Stimulated activated CD8-positive, alpha-beta memory T cell treated with anti-CD3 and anti-CD28 coated beads, Interleukin-7, amount 100 ng/mL, for 1 hour (primary cell): ENCODE results near the gene C5orf63.
"Not testable (repeated sequence)": the region's sequence is repeated elsewhere in the genome, so short reads cannot be mapped to it uniquely, and the experiment has no call there.

Experiments used
- DNase-seq, 2 donors: peaks; one replicate each; pipeline ENCODE4 v3.0.0-alpha.2; 2020; ENCODE audit warnings: low read depth in 2 of 2

C5orf63 gene

DNA sequence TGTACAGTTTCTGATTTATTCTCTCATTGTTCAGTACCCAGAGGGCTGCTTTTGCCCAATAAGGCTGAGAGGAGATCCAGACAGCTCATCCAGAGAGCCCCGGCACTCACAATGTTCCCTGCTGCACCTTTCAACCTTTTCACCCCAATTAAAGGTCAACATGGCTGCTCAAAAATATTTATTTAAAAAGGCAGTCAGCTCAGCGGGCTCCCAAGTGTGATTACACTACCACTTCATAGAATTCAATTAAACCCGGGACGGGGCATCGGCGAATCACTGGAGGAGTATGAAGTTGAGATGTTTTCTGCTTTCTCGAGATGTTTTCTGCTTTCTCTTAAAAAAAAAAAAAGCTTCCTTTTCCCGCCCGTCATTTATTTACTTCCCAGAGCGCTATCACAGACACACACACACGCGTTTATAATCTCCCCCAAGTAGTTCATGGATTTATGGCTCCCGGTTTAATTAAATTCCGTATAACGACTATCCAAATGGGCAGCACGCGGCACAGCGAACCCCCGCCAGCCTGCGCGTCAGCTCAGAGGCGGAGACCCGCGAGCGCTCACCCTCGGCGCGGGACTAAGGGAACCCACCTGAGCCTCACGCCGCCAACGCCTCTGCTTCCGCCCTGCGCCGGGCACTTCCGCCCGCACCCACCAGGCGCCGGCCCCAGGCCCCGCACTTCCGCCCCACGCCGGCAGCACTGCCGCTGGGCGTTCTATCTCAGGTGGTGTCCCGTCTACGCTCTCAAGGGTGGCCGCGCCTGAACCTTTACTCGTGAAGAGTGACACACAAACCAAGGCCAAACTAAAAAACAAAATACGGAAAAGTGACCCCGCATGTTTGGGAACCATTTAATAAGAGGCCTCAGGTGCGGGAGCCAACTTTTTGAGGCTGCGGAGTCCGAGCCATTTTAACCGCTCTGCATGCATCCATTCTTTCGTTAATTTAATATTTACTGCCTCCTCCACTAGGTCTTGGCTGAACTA, at the start of gene C5orf63:
Gene C5orf63, minus strand, starts transcription at position 642 of the 986 bp plus-strand sequence. CDS start 14,507 bp downstream, outside the sequence.
- peak; percentile 27 to 34 for DNase-seq

DNA sequence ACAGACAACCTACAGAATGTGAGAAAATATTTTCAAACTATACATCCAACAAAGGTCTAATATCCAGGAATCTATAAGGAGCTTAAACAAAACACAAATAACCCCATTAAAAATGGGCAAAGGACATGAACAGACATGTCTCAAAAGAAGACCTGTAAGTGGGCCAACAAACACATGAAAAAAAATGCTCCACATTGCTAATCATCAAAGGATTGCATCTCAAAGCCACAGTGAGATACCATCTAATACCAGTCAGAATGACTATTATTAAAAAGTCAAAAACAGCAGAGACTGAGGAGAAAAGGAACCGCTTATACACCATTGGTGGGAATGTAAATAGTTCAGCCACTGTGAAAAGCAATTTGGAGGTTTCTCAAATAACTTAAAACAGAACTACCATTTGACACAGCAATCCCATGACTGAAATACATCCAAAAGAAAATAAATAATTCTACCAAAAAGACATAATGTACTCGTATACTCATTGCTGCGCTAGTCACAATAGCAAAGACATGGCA, 39.1 kb upstream of the C5orf63 start:
- DNase-seq = no peak

DNA sequence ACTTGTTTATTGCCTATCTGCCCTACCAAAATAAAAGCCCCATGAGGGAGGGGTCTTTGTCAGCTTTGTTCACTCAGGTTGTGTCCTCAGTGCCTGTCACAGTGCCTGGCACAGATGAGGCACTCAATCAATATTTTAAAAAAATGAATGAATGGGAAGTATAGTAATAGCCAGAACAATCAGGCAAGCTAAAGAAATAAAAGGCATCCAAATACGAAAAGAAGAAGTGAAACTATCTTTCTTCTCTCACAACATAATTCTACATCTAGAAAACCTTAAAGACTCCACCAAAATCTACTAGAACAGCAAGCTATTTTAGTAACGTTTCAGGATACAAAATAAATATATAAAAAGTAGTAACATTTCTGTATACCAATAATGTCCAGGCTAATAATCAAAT, 37.8 kb upstream of the C5orf63 start:
- DNase-seq = no peak

DNA sequence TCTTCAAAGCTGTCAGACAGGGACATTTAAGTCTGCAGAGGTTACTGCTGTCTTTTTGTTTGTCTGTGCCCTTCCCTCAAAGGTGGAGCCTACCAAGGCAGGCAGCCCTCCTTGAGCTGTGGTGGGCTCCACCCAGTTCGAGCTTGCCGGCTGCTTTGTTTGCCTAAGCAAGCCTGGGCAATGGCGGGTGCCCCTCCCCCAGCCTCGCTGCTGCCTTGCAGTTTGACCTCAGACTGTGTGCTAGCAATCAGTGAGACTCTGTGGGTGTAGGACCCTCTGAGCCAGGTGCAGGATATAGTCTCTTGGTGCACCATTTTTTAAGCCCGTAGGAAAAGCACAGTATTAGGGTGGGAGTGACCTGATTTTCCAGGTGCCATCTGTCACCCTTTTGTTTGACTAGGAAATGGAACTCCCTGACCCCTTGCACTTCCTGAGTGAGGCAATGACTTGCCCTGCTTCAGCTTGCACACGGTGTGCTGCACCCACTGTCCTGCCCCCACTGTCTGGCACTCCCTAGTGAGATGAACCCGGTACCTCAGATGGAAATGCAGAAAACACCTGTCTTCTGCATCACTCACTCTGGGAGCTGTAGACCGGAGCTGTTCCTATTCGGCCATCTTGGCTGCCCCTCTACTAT, 35.4 kb upstream of the C5orf63 start:
- DNase-seq = not testable (repeated sequence)

DNA sequence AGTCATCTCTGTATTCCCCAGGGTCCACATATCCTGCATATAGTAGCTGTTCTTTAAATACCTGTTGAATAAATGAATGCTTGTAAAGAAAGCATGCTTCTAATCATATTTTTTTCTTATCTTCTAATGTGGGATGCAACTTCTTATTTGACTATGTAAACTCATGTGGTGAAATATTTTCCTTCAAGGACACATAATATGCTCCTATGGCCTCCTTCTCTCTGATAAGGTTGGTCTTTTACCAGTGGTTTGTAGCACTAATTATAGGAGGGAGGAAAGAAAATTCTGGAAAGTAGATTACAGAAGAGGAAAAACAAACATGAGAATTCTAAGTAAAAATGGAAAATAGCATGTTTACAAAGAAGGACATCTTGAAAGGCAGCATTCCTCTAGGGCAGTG, 28.6 kb upstream of the C5orf63 start:
- DNase-seq = no peak

DNA sequence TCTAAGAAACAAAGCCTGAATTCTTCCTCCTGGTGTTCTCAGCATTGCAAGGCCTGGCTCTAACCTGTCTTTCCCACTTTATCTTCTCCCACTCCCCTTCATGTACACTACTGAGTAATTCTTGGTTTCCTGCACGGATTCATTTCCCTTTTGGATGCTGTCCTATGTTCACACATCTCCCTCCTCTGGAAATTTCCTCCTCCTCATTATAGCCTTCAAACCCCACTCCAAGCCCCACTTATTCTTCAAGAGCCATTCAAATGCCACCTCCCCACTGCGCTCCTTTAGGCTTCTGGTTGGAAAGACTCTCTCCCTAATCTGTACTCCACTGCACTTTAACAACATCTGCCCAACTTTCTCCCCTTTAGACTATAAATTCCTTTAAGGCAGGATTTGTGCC, 28.2 kb upstream of the C5orf63 start:
- DNase-seq = no peak

DNA sequence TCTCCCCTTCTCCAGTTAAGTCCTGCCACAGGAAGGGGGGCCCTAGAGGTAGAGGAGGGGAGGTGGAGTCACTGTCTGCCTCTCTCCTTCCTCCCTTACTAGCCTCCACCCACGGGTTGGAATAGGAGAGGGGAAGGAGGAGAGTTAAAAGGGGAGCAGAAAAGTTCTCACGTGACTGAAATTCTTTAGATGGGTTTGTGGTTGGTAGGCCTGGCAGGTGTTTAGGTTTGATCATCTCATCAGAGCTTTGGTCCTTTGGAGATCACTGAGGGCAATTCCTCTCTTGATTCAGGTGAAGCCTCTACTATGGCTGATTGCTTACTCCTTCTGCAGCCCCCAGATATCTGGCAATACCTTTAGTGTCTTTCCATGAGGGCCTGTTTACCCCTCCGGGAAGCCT, 24.9 kb upstream of the C5orf63 start:
- DNase-seq = no peak

DNA sequence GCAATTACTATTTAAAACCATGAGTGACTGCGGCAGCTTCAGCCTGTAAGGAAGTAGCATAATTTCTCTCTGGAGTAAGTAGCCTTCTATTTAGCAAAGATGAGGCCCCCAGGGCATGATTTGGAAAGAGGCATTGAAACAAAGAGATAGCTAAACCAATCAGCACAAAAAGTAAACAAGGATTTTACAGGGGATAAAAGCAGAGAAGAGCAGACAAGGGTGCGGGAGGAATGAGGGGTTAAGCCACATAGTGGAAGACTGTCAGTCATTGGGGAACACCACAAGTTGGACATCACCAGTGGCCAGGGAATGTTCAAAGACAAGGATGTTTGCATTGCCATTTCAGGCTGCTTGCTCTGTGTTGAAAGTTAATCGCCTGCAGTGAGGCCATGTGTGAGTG, 24.0 kb upstream of the C5orf63 start:
- DNase-seq = no peak

DNA sequence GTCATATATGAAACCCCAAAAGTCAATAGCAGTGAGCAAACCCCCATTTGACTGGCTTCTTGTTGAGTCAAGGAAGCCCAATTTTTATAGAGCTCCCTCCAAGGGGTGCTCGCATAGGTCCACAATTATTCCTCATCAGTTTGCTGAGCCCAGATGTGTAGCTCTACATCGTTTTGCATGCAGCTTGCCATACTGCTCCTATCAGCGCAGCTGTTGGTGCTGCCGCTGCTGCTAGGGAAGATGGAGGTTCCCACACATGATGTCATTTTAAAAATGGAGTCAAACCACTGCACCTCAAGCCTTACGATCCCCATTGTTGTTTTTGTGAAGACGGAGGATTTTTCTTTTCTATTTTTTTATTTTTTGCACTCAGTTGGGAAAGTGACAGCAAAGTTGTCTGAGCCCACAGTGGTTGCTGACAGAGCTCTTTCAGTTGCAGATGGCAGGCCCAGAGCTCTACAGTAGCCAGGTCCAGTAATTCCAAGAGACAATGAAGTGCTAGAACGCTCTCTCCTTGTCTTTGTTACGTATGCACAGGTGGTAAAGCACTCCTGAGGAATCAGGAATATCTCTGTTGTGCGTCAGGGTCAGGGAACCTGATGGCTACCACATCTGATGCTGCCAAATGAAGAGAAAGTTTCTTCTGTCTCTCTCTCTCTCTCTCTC, 23.2 kb upstream of the C5orf63 start:
- no peak for DNase-seq

DNA sequence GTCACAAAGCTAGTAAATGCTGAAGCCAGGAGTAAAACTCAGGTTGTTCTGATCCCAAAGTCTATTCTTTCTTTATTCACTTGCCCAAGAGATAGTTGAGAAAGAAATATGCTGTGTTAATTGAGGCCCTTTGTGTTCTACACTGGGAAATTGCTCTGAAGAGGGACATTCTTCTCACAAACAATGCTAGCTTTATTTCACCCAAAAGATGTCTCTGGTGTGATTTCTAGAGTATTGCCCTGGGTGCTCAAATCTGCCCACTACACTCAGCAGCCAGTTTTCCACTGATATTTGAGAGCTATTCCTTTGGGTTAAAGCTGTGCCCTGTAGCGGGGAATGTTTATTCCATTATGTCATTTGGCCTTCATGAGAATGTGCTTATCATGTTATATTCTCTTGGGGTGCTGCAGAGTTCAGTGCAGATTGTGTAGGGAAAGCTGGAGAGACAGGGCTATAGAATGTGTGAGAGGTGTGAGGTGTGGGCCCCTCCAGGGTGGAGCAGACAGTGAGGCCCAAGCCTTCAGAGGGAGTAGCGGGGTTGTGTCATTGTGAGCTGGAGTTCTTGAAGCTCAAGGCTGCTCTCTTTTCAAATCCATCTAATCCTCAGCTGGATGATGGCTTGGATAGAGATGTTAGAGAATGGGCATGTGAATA, 21.0 kb upstream of the C5orf63 start:
- no peak for DNase-seq

DNA sequence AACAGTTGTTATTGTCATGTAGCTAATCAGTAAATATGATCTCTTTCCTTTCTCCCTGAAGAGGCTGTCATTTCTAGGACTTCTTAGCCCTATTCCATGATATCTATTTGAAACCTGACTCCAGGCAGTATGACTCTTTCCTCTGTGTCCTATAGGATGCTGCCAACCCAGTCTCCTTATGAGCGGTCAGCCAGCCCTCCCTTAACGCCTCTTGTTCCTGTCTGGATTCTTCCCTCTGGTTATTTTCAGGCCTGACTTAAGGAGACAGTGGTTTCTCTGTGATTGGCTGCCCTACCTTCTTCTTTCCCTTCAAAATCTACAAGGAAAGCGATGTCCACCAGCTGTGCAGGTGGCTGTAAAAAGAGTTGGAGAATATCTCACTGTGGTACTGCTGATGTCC, 19.4 kb upstream of the C5orf63 start:
- no peak for DNase-seq

DNA sequence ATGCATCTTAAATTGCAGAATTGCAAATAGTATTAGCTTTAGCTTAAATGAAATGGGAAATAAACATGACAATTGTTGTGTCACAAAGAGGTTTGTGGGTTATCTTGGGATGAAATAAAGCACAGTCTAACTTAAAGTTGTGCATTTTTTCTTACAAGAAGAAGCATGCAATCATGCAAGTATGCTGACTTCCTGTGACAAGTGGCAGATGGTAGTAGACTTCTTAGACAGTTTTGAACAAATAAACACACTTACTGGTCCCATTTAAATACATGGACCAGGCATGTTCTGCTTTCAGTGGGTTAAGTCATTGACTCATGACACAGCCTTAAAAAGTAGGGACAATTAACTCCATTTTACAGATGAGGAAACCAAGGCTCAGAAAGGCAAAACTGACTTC, 15.9 kb upstream of the C5orf63 start:
- DNase-seq = no peak

DNA sequence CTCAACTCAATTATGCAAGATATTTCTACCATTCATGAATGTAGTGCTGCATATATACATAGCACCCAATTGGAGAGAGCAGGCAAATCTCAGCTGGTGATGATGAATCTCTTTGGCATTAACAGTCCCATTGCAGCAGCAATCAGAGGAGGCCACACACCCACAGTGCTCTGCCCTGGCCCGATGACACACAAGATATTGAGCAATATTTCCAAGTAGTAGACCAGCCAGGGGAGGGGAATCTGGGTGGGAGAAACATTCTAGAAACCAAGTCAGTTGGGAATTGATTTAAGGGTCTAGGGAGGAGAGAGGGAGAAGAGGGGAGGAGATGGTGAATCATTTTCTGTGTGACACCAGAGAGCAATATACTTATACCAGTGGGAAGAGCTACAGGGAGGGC, 14.9 kb upstream of the C5orf63 start:
- DNase-seq = no peak

DNA sequence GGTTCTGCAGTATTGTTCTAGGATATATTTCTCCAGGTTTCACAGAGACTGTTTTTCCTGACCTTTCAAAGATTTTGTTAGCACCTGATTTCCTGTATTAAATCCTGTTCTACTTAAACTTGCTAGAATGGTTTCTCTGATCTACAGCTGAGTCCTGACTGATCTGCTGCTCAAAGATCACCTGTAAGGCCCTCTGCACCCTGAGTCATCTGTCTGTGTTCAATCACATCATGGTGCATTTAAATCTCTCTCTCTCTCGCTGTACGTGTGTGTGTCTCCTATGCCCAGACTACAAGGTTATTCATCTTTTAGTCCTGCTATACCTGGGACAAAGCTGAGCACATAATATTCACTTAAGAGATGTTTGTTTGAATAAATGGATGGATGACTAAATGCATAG, 13.3 kb upstream of the C5orf63 start:
- DNase-seq = no peak

DNA sequence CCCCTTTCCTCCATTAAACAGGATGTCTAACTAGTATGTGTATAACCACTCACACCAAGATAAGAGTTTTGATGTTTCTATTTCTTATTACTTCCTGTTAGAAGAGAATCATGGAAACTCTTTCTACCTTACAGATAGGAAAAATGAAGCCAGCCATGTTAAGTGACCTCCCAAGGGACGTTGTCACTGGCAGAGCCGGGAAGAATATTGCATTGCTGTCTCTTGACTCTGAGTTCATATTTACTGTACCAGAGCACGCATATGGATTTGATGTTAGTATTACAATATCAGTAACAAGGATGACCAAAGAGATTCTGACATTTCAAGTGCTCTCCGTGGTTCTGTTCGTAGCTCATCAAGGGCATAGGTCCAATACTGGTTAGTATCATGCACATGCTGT, 12.5 kb upstream of the C5orf63 start:
- no peak for DNase-seq

DNA sequence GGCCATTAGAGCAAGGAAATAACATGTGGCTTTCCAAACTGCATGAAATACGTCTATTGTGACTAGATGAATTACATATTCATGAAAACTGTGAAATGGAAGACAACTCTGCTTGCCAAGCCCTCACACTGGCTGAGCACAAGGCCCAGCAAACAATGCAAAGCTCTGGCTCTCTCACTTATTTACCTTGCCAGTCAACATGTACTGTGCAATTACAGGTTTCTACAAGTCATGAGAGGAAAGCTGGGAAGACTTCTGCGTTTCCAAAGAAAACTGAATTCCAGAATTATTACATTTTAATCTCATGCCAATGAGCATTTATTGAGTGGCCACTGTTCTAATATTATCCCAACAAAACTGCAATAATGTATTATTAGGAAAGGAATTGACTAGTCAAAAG, 12.1 kb upstream of the C5orf63 start:
- DNase-seq = no peak

DNA sequence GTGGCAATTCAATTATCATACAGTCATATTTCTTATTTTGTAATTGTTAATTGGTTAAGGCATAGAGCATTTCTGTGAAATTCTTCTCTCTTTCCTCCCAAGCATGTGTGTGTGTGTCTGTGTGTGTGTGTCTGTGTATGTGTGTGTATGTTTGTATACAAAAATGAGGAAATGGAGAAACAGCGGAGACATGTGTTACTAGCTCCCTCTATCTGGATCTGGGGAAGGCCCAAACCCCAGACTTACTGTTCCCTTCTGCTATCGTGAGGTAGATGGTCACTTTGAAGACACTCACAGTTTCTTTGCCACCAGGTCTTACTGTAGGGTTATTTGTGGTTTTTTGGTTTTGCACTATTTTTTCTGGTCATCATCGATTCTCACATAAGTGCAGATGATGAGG, 11.4 kb upstream of the C5orf63 start:
- no peak for DNase-seq

DNA sequence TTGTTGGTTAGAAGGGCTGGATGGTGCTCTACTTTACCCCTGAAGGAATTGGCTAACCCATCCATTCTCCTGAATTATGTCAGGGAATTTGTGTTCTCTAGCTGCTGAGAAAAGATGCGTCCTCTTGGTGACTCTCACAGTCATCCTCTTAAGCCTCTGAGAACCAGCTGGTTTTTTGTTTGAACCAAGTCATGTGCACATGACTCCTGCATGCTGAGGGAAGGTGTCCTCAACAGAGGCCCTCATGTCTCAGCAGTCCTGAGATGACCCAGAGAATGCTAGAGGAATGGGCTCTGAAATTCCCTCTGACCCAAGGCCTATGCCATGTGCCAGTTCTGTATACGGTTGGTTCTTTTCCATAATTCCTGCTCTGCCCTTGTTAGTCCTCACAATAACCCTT, 10.4 kb upstream of the C5orf63 start:
- no peak for DNase-seq

DNA sequence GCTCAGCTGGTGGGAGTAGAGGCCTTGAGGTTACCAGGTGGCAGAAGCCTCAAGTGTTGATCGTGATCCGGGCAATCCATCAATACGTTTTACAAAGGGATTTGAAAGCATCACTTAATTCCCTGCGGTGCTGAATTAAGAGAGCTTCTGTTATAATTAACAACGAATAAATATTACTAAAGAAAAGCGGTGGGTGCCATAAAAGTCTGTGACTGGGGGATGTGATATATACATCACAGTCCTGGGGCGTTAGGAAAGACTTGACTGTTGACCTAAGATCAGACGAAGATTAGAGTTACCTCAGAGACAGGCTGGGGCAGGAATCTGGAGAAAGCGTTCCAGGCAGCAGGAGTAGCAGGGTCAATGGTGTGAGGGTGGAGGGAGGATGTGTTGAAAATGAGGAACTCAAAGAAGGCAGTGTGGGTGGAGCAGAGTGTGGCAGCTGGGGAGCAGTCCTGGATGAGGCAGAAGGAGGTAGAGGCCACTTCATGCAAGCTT, 6.7 kb upstream of the C5orf63 start:
- no peak for DNase-seq

DNA sequence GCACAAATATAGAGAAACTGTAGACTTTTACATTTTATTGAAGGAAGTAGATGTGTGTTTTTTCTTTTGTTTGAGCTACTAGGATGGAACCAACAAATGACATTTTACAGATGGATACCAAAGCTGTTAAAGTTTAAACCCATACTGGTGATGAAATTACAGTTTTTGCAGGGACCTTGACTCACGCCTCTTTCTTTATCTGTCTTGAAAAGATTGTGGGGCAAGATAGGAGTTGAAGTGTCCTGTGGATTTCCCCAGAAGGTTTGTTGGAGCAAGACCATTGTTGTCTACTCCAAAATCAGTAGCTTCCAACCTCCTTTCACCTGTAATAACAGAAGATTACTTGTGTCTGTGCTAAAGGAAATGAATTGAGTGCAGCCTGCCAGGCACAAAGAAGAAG, 4.1 kb upstream of the C5orf63 start:
- no peak for DNase-seq

DNA sequence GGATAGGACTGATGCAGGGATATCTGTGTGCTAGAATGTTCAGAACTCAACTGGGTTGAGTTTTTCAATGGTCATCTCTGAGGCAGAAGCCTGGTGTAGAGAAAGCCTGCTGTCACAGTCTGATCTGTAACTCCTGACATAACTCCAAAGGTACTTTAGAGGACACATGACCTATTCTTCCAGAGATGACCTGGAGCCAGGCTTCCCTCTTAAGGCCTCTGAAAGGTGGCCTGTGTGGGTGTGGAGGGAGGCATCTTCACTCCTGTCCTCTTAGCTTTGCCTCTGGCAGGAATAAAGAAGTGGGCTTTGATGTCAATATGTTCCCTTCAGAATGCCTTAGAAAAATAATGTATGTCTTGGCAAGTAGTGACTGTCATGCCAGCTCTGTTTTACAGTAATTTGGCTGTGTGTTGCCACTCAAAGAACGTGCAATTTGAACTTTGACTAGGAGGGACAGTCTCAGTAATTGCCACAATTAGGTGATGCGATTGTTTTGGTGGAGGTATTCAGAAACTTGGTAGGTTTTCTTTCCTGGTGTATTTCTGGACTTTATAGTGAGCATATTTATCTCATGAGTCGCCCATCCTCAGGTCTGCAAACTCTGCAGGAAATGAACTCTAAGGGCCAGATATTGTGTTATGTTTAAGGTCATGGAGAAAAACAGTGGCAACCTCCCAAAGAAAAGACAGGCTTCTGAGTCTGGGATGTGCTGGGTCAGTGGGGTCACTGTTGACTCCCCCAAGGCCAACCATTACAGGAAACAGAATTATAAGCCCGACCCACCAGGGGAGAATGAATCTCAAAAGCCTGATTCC, 3.2 kb upstream of the C5orf63 start:
- no peak for DNase-seq
